Ishikawa (cell line): ENCODE results near the gene CLEC2A.

Experiments
- CEBPB ChIP-seq: IDR thresholded peaks from 2 replicates; pipeline ENCODE4 v1.6.1; 2012
- CREB1 ChIP-seq: IDR thresholded peaks from 2 replicates; pipeline ENCODE4 v1.6.1; 2012; ENCODE audit warnings: low read depth
- EGR1 ChIP-seq: IDR thresholded peaks from 2 replicates; pipeline ENCODE4 v1.6.1; 2012
- EP300 ChIP-seq: IDR thresholded peaks from 2 replicates; pipeline ENCODE4 v1.6.1; 2012; ENCODE audit warnings: borderline replicate concordance
- FOXM1 ChIP-seq: IDR thresholded peaks from 2 replicates; pipeline ENCODE4 v1.6.1; 2012; ENCODE audit warnings: low read depth, borderline replicate concordance
- MAX ChIP-seq: IDR thresholded peaks from 2 replicates; pipeline ENCODE4 v1.6.1; 2012
- NFIC ChIP-seq: IDR thresholded peaks from 2 replicates; pipeline ENCODE4 v1.6.1; 2012
- RAD21 ChIP-seq: IDR thresholded peaks from 2 replicates; pipeline ENCODE4 v1.6.1; 2012; ENCODE audit warnings: low read depth
- REST ChIP-seq: IDR thresholded peaks from 2 replicates; pipeline ENCODE4 v1.6.1; 2012; ENCODE audit warnings: low read depth, mild to moderate bottlenecking
- TAF1 ChIP-seq: IDR thresholded peaks from 2 replicates; pipeline ENCODE4 v1.6.1; 2012; ENCODE audit warnings: low read depth, mild to moderate bottlenecking
- TCF12 ChIP-seq: IDR thresholded peaks from 2 replicates; pipeline ENCODE4 v1.6.1; 2012; ENCODE audit warnings: low read depth
- TEAD4 ChIP-seq: IDR thresholded peaks from 2 replicates; pipeline ENCODE4 v1.6.1; 2012
- USF1 ChIP-seq: IDR thresholded peaks from 2 replicates; pipeline ENCODE4 v1.6.1; 2012
- YY1 ChIP-seq: IDR thresholded peaks from 2 replicates; pipeline ENCODE4 v1.6.1; 2012; ENCODE audit warnings: low read depth

- TF ChIP-seq CREB1 (no peak), NFIC (no peak), CEBPB (no peak), TAF1 (no peak), EP300 (no peak), RAD21 (no peak), REST (no peak), USF1 (no peak), YY1 (no peak), TCF12 (no peak), FOXM1 (no peak), EGR1 (no peak), TEAD4 (no peak), MAX (no peak)
Measured at GRCh38 chr12:9922429-9922828, 9.7 kb downstream of the CLEC2A start.
